Heart left ventricle (tissue), 16 donors: Measurements from ENCODE around the gene IL15. TPM values are rescaled to one million over a fixed set of nuclear protein-coding genes. Genes with fewer than 3 reads are reported as not detected.

Experiments used
- ATAC-seq, 4 donors: fragments of 200-7000 bp; cut with Tn5 transposase; one replicate each; pipeline ENCODE4 v1.9.1; 2020 to 2022; ENCODE audit warnings: moderate library complexity in 4 of 4, mild to moderate bottlenecking in 3 of 4, moderate number of reproducible peaks in 1 of 4
- DNase-seq, 5 donors: peaks; one replicate each; pipeline ENCODE4 v3.0.0-alpha.2; 2020
- H3K27ac ChIP-seq, 12 donors: fragments of 200-600 bp; sonication (generic) in 4 of 12; one replicate each; pipeline versions ENCODE4 v1.5.0 to v1.8.0; 2016 to 2022; ENCODE audit warnings: mild to moderate bottlenecking in 2 of 12
- H3K27me3 ChIP-seq, 9 donors: fragments of 200-600 bp; sonication (generic) in 2 of 9; one replicate each; pipeline versions ENCODE4 v1.5.1 to v1.8.0; 2016 to 2022; ENCODE audit warnings: mild to moderate bottlenecking in 3 of 9
- H3K36me3 ChIP-seq, 9 donors: fragments of 200-600 bp; sonication (generic) in 2 of 9; one replicate each; pipeline versions ENCODE4 v1.5.0 to v1.8.0; 2018 to 2022; ENCODE audit warnings: mild to moderate bottlenecking in 2 of 9
- H3K4me1 ChIP-seq, 12 donors: fragments of 200-600 bp; sonication (generic) in 4 of 12; one replicate each; pipeline versions ENCODE4 v1.5.0 to v1.8.0; 2016 to 2022; ENCODE audit warnings: mild to moderate bottlenecking in 3 of 12
- H3K4me3 ChIP-seq, 12 donors: fragments of 200-600 bp; sonication (generic) in 4 of 12; one replicate each; pipeline versions ENCODE4 v1.5.0 to v1.8.0; 2017 to 2022; ENCODE audit warnings: mild to moderate bottlenecking in 9 of 12, moderate library complexity in 4 of 12
- H3K9me3 ChIP-seq, 12 donors: fragments of 200-600 bp; sonication (generic) in 4 of 12; one replicate each; pipeline versions ENCODE4 v1.5.0 to v1.8.0; 2016 to 2022; ENCODE audit warnings: mild to moderate bottlenecking in 1 of 12
- CTCF ChIP-seq, 12 donors: fragments of 200-600 bp; sonication (generic) in 4 of 12; IDR thresholded peaks; one replicate each; pipeline versions ENCODE4 v1.5.0 to v1.8.0; 2018 to 2022; ENCODE audit warnings: antibody characterized with exemption in 12 of 12, mild to moderate bottlenecking in 5 of 12
- POLR2A ChIP-seq, 2 donors: fragments of 450-650 bp; IDR thresholded peaks; one replicate each; pipeline ENCODE4 v1.6.1; 2017; ENCODE audit warnings: antibody characterized with exemption in 2 of 2, mild to moderate bottlenecking in 2 of 2, moderate library complexity in 2 of 2
- WGBS, 4 donors: extraction: QIAGEN DNeasy Blood & Tissue Kit in 2 of 4; methylation state at CpG; one replicate each; pipeline versions ENCODE4 v1.1.5 to v1.1.7; 2013 to 2018; 5-methylcytosine and 5-hydroxymethylcytosine counted together
- intact Hi-C, 10 donors: fragments of 100-400 bp; cut with DNase I; formaldehyde crosslinking; loops; one replicate each; pipeline versions ENCODE4 v1.11.1 to v1.14.2; 2022
- polyA plus RNA-seq, 2 donors: library from polyadenylated mRNA; stranded (reverse); fragments of 200-250 nt; gene quantifications; one replicate each; pipeline ENCODE4 v1.2.3, GENCODE V29; 2013
- total RNA-seq, 9 donors: library from RNA; depleted of rRNA in 2 of 9; stranded (reverse); fragments of >200 nt in 2 of 9; fragmentation: NEBNext Ultra II Directional in 3 of 9; extraction: Animal tissue kit (Norgen Biotek cat#: 25700) in 3 of 9; gene quantifications; one replicate each; pipeline versions ENCODE4 v1.1.0 to v1.2.4, GENCODE V29; 2016 to 2023
- donor health status: ischemic (EF 13 %, LVEDD 7.1; RV severe dilation, severe dysfunction).
- donor health status: healthy with polysubstance abuse.
- donor health status: DM: no; HTN: yes; CAD: no.
- donor health status: DM: no; HTN: no; CAD: no.
- donor health status: ischemic (EF 25% LVEDD 6.9; RV normal size, moderate dysfunction).
- donor health status: ischemic (EF 25% LVEDD 5.7; RV mildly dilated, moderate dysfunction).
- donor health status: healthy.
- donor health status: DM: yes; HTN: yes; CAD: no.
- donor health status: ischemic (EF 35%, LVEDD 5.7; RV mildly dilated, moderate dysfunction).
- donor health status: nonischemic (EF 11% LVEDD 7.7; RV severe dilation, severe dysfunction).
- donor health status: DM: yes; HTN: yes; CAD: no.
- donor health status: PGD.
- donor health status: ischemic (EF 29% LVEDD 5.4; RV normal size, mild dysfunction).
- donor health status: nonischemic (EF 23%, LVEDD 6.1; RV moderate dilation, normal function).

The IL15 gene
- total and polyA plus RNA-seq, 11 donors: 1.1 to 15.1 (median 2.5) TPM

GRCh38 chr4:141642711-141643110, 6.3 kb downstream of the IL15 start:
- TF ChIP-seq CTCF (IDR thresholded peaks at IDR 0.05): no peak
- peaks cover 0 to 78% (median 5%) of the 10 kb centered on the region in 12 donors for H3K4me1 ChIP-seq
- no peak overlapping the region for H3K4me3 ChIP-seq
- no peak for ATAC-seq
- H3K9me3 ChIP-seq: no peaks in the 10 kb centered on the region
- peak overlapping the region in 1 of 12 donors; percentile 53 for H3K27ac ChIP-seq
- intact Hi-C loops: no loop called here
- no peak for DNase-seq
- no peaks in the 10 kb centered on the region for H3K27me3 ChIP-seq
- no peaks in the 10 kb centered on the region for H3K36me3 ChIP-seq

DNA sequence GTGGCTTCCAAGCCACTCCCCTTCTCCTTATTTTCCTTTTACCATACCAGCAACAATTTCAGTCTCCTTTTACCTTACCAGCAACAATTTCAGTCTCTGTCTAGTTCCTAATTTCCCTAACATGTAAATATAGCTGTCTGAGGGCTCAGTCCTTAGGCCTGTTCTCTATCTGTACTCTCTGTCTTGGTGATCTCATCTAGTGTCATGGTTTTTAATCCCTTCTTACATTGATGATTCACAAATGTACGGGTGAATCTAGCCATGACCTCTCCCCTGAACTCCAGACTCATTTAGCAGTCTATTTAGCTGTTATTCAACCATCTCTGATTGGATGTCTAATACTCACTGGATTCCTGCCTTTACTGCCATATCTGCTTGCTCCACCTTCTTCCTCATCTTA, 7.2 kb downstream of the IL15 start:
- Histone ChIP-seq H3K27ac (peak overlapping the region in 1 of 12 donors; percentile 53), H3K9me3 (no peaks in the 10 kb centered on the region), H3K27me3 (no peaks in the 10 kb centered on the region), H3K36me3 (no peaks in the 10 kb centered on the region), H3K4me3 (no peak overlapping the region), H3K4me1 (peaks cover 0 to 75% (median 2%) of the 10 kb centered on the region in 12 donors)
- DNase-seq: no peak
- WGBS, 4 donors: 47 to 71% (median 61%) methylated on average over 1 of the region's 1 CpG
- peak in 1 of 4 donors; percentile 73 for ATAC-seq
- intact Hi-C loops: no loop called here
- no peak for TF ChIP-seq CTCF (IDR thresholded peaks at IDR 0.05)
- TF ChIP-seq POLR2A (IDR thresholded peaks at IDR 0.05): no peak

- DNase-seq (no peak), ATAC-seq (peak in 1 of 4 donors; percentile 66)
- Histone ChIP-seq H3K27ac (no peak overlapping the region), H3K27me3 (no peaks in the 10 kb centered on the region), H3K4me3 (no peak overlapping the region), H3K4me1 (peaks cover 0 to 66% (median under 1%) of the 10 kb centered on the region in 12 donors), H3K9me3 (no peaks in the 10 kb centered on the region), H3K36me3 (no peaks in the 10 kb centered on the region)
- intact Hi-C loops: no loop called here
- WGBS, 4 donors: 62 to 74% (median 69%) methylated on average over 3 of the region's 3 CpGs
- TF ChIP-seq CTCF (IDR thresholded peaks at IDR 0.05) (no peak), POLR2A (IDR thresholded peaks at IDR 0.05) (no peak)
Observed at GRCh38 chr4:141645611-141646340, 9.4 kb downstream of the IL15 start.

DNA sequence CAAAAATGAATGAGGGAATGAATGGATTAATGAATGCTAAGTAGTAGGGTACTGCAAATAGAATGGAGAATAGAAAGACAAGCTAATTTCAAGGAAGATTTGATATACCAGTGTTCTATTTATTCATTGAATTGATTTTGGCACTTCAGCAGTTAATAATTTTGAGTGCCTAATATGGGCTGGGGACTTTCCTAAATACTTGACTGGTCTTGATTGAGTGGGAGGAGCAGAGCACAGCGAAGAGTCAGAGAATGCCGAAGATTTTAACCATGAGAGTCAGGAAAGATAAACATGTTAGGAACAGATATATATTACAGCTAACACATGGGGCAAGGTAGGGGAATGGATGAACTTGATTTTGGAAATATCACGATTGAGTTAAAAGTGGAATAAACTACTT, 10.6 kb downstream of the IL15 start:
- H3K27ac ChIP-seq: peak overlapping the region in 2 of 12 donors; percentile 24 to 72
- no peak overlapping the region for H3K4me3 ChIP-seq
- H3K4me1 ChIP-seq: peaks cover 0 to 60% (median 4%) of the 10 kb centered on the region in 12 donors
- no peaks in the 10 kb centered on the region for H3K36me3 ChIP-seq
- no peaks in the 10 kb centered on the region for H3K9me3 ChIP-seq
- ATAC-seq (no peak), DNase-seq (no peak)
- intact Hi-C loops: no loop called here
- H3K27me3 ChIP-seq: no peaks in the 10 kb centered on the region
- no peak for TF ChIP-seq CTCF (IDR thresholded peaks at IDR 0.05)
- TF ChIP-seq POLR2A (IDR thresholded peaks at IDR 0.05): no peak
- 51 to 61% (median 56%) methylated on average over 3 of the region's 3 CpGs for WGBS, 4 donors
